ENCODE data around the gene RPS26. TPM values are rescaled to one million over a fixed set of nuclear protein-coding genes. Genes with fewer than 3 reads are reported as not detected.

Gene RPS26
- total and polyA plus RNA-seq, 2 of the 13 experiments (the other 11 are each of a cell fraction or from before 2014, with no cell fraction given) = 150 to 421 TPM

DNA sequence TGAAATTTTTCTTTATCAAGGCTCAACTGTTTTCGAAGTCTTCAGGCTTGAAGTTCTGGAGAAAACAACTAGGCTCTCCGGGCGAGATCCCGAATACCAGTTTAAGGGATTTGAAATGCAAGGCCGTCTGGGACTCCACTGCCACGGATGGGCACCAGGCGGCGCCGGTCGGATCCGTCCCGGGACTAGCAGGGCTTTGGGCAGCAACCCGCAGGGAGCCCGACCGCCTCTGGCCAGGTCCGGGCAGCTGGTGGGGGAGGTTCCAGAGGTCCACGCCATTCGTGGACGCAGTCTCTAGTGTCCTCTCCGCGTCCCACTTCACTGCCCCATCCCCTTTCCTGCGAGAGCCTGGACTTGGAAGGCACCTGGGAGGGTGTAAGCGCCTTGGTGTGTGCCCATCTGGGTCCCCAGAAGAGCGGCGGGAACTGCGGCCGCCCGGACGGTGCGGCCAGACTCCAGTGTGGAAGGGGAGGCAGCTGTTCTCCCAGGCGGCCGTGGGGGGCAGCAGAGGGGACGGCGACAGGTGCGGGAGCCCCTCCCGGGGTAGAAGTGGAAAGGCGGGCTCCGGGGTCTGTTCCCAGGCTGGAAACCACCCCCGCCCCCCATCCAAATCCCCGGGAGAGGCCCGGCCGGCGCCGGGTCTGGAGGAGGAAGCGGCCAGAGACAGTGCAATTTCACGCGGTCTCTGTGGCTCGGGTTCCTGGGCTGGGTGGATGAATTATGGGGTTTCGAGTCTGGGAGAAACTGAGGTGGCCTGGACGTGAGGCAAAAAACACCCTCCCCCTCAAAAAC lies 37.4 kb downstream of the RPS26 start (continued):
- TF ChIP-seq, protein P1, sequence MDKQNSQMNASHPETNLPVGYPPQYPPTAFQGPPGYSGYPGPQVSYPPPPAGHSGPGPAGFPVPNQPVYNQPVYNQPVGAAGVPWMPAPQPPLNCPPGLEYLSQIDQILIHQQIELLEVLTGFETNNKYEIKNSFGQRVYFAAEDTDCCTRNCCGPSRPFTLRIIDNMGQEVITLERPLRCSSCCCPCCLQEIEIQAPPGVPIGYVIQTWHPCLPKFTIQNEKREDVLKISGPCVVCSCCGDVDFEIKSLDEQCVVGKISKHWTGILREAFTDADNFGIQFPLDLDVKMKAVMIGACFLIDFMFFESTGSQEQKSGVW (CRISPR knock-in tag; IDR thresholded peaks at IDR 0.05; ENCODE audit: borderline replicate concordance) = no peak
- TF ChIP-seq BCL6 (CRISPR knock-in tag; IDR thresholded peaks at IDR 0.05) (peak; percentile 40; the same call in 1 of the 2 replicates), ZFX (CRISPR knock-in tag; IDR thresholded peaks at IDR 0.05; ENCODE audit: low read depth) (peak; percentile 38; the same call in 1 of the 2 replicates), ZNF333 (CRISPR knock-in tag; IDR thresholded peaks at IDR 0.05; ENCODE audit: borderline replicate concordance) (no peak), ZSCAN12 (CRISPR knock-in tag; IDR thresholded peaks at IDR 0.05) (no peak; the same call in 1 of the 2 replicates), FOXC1 (CRISPR knock-in tag; IDR thresholded peaks at IDR 0.05; ENCODE audit: borderline replicate concordance) (no peak), ZNF558 (CRISPR knock-in tag; IDR thresholded peaks at IDR 0.05; ENCODE audit: borderline replicate concordance) (0 out of 2 replicates have a peak, but pooled peaks have one; percentile 36), ZNF782 (CRISPR knock-in tag; IDR thresholded peaks at IDR 0.05; ENCODE audit: borderline replicate concordance) (no peak), MZF1 (CRISPR knock-in tag; IDR thresholded peaks at IDR 0.05; ENCODE audit: borderline replicate concordance) (no peak), SIX4 (CRISPR knock-in tag; IDR thresholded peaks at IDR 0.05) (no peak), CENPT (CRISPR knock-in tag; IDR thresholded peaks at IDR 0.05; ENCODE audit: low read depth) (no peak), ZFP62 (CRISPR knock-in tag; IDR thresholded peaks at IDR 0.05) (no peak), ETV5 (CRISPR knock-in tag; IDR thresholded peaks at IDR 0.05; ENCODE audit: borderline replicate concordance) (peak; percentile 43; the same call in 1 of the 2 replicates), ZNF616 (CRISPR knock-in tag; IDR thresholded peaks at IDR 0.05; ENCODE audit: low read depth) (no peak; the same call in 1 of the 2 replicates), FOXP1 (IDR thresholded peaks at IDR 0.05) (no peak), FOXP1 (CRISPR knock-in tag; IDR thresholded peaks at IDR 0.05) (0 out of 2 replicates have a peak, but pooled peaks have one; percentile 23)
- TF ChIP-seq, protein P2, sequence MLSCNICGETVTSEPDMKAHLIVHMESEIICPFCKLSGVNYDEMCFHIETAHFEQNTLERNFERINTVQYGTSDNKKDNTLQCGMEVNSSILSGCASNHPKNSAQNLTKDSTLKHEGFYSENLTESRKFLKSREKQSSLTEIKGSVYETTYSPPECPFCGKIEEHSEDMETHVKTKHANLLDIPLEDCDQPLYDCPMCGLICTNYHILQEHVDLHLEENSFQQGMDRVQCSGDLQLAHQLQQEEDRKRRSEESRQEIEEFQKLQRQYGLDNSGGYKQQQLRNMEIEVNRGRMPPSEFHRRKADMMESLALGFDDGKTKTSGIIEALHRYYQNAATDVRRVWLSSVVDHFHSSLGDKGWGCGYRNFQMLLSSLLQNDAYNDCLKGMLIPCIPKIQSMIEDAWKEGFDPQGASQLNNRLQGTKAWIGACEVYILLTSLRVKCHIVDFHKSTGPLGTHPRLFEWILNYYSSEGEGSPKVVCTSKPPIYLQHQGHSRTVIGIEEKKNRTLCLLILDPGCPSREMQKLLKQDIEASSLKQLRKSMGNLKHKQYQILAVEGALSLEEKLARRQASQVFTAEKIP (CRISPR knock-in tag; IDR thresholded peaks at IDR 0.05; ENCODE audit: borderline replicate concordance) = no peak
- TF ChIP-seq, protein P3, sequence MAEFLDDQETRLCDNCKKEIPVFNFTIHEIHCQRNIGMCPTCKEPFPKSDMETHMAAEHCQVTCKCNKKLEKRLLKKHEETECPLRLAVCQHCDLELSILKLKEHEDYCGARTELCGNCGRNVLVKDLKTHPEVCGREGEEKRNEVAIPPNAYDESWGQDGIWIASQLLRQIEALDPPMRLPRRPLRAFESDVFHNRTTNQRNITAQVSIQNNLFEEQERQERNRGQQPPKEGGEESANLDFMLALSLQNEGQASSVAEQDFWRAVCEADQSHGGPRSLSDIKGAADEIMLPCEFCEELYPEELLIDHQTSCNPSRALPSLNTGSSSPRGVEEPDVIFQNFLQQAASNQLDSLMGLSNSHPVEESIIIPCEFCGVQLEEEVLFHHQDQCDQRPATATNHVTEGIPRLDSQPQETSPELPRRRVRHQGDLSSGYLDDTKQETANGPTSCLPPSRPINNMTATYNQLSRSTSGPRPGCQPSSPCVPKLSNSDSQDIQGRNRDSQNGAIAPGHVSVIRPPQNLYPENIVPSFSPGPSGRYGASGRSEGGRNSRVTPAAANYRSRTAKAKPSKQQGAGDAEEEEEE (CRISPR knock-in tag; IDR thresholded peaks at IDR 0.05; ENCODE audit: borderline replicate concordance) = 0 out of 2 replicates have a peak, but pooled peaks have one; percentile 48
- TF ChIP-seq, protein P4, sequence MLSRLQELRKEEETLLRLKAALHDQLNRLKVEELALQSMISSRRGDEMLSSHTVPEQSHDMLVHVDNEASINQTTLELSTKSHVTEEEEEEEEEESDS (CRISPR knock-in tag; IDR thresholded peaks at IDR 0.05; ENCODE audit: borderline replicate concordance) = no peak
- TF ChIP-seq, protein P5, sequence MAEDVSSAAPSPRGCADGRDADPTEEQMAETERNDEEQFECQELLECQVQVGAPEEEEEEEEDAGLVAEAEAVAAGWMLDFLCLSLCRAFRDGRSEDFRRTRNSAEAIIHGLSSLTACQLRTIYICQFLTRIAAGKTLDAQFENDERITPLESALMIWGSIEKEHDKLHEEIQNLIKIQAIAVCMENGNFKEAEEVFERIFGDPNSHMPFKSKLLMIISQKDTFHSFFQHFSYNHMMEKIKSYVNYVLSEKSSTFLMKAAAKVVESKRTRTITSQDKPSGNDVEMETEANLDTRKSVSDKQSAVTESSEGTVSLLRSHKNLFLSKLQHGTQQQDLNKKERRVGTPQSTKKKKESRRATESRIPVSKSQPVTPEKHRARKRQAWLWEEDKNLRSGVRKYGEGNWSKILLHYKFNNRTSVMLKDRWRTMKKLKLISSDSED (CRISPR knock-in tag; IDR thresholded peaks at IDR 0.05) = no peak
- TF ChIP-seq, protein P6, sequence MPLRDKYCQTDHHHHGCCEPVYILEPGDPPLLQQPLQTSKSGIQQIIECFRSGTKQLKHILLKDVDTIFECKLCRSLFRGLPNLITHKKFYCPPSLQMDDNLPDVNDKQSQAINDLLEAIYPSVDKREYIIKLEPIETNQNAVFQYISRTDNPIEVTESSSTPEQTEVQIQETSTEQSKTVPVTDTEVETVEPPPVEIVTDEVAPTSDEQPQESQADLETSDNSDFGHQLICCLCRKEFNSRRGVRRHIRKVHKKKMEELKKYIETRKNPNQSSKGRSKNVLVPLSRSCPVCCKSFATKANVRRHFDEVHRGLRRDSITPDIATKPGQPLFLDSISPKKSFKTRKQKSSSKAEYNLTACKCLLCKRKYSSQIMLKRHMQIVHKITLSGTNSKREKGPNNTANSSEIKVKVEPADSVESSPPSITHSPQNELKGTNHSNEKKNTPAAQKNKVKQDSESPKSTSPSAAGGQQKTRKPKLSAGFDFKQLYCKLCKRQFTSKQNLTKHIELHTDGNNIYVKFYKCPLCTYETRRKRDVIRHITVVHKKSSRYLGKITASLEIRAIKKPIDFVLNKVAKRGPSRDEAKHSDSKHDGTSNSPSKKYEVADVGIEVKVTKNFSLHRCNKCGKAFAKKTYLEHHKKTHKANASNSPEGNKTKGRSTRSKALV (CRISPR knock-in tag; IDR thresholded peaks at IDR 0.05) = peak; percentile 49; the same call in 1 of the 2 replicates
